ENCODE data around the gene TEX51. TPM values are rescaled to one million over a fixed set of nuclear protein-coding genes. Genes with fewer than 3 reads are reported as not detected.

Gene TEX51
- polyA plus RNA-seq, 3 donors from 2014 or later, result not detected

DNA sequence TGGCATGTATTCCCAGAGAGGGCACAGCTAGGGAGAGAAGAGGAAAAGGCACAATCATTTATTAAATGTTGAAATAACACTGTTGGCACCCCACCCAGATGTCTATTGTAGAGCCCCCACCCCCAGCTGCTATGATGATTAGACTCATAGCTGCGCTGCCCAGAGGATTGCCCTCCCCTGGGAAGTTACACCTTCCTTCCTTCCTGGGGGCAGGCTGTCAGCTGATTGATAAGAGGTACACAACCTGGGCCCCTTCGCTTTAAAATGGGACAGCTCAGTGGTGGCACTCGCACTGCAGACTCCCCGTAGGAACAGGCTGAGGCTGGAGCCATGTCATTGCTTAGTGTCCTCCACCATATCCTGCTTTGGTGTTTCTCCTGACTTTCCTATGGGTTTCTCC is 18.1 kb downstream of the TEX51 start:
- H3K4me3 Mint-ChIP-seq, result no peak overlapping the region
- no peaks in the 10 kb centered on the region for H3K36me3 Mint-ChIP-seq
- H3K9me3 Mint-ChIP-seq, result no peaks in the 10 kb centered on the region
- peaks cover 2 to 6% (median 2%) of the 10 kb centered on the region in 3 donors for H3K27me3 Mint-ChIP-seq (ENCODE audit: low read depth in 3 of 3)
- no peak overlapping the region for H3K27ac Mint-ChIP-seq
- DNase-seq, result no peak
- no peaks in the 10 kb centered on the region for H3K4me1 Mint-ChIP-seq

DNA sequence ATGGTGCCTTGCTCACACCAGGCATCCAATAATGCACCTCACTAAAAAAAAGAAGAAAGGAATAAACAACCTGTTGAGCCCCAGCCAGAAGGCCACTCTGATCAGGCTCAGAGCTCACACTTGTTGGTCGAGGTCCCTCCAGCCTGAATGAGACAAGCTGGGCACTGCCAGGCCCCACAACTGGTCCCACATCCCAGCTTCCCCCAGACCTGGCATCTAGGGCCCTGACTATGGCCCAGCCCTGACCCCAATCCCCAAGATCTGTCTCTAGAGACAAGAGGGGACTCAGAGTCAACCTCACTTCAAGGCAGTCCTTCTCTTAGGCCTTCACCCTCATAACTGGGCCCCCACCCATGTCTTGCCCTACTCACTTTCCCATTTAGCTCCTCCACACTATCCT is 22.4 kb downstream of the TEX51 start:
- Mint-ChIP-seq H3K27me3 (ENCODE audit: low read depth in 3 of 3) (peaks cover 0 to 3% (median 2%) of the 10 kb centered on the region in 3 donors), H3K36me3 (no peaks in the 10 kb centered on the region), H3K4me1 (no peaks in the 10 kb centered on the region), H3K4me3 (no peak overlapping the region), H3K27ac (no peak overlapping the region), H3K9me3 (no peaks in the 10 kb centered on the region)
- no peak for DNase-seq

DNA sequence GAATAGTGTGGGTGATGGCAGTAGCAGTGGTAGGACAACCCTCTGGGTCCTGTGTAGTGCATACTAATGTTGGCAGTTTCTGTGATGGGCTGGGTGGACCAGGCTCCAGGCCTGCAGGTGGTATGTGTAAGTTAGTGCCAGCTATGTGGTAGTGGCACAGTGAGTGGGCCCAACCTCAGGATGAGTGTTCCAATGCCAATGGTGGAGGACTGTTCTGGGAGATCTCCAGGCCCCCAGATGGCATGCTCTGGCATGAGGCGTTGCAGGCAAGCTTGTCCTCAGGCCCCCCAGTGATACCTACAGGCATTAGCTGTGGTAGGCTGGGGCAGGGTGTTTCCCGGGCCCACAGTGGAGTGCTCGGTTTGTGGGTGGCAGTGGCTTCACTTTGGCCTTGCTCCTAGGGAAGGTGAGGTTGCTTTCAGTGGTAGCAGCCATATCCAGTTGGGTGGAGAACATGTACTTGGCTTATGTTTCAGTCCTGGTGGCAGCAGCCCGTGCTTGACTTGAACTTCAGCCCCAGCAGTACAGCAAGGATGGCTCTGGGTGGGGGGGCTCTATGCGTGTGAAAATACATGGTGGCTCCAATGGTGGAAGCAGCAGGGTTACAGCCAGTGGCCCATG is 32.4 kb downstream of the TEX51 start:
- H3K27ac Mint-ChIP-seq, result no peak overlapping the region
- no peak for DNase-seq
- H3K27me3 Mint-ChIP-seq (ENCODE audit: low read depth in 3 of 3), result peaks cover 9 to 33% (median 16%) of the 10 kb centered on the region in 3 donors
- H3K36me3 Mint-ChIP-seq, result no peaks in the 10 kb centered on the region
- H3K9me3 Mint-ChIP-seq, result peaks cover 0 to 8% (median 1%) of the 10 kb centered on the region in 6 donors
- peaks cover 12 to 13% of the 10 kb centered on the region in 2 donors for H3K4me1 Mint-ChIP-seq
- no peak overlapping the region for H3K4me3 Mint-ChIP-seq

DNA sequence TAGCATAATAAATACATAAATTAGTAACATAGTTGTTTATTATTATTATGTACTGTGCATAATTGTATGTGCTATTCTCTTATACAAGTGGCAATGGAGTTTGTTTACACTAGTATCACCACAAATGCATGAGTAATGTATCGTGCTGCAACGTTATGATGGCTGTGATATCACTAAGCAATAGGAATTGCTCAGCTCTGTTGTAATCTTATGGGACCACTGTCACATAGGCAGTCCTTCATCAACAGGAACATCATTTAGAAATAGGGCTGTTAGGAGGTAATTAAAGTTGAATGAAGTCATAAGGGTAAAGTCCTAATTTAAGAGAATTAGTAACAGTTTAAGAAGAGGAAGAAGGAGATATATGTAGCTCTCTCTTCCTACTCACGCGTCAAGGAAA is 33.8 kb downstream of the TEX51 start:
- DNase-seq, result no peak
- Mint-ChIP-seq H3K27me3 (ENCODE audit: low read depth in 3 of 3) (peaks cover 9 to 33% (median 15%) of the 10 kb centered on the region in 3 donors), H3K9me3 (peaks cover 0 to 8% (median 1%) of the 10 kb centered on the region in 6 donors), H3K36me3 (no peaks in the 10 kb centered on the region), H3K27ac (no peak overlapping the region), H3K4me3 (no peak overlapping the region), H3K4me1 (peaks cover 20 to 23% of the 10 kb centered on the region in 2 donors)

DNA sequence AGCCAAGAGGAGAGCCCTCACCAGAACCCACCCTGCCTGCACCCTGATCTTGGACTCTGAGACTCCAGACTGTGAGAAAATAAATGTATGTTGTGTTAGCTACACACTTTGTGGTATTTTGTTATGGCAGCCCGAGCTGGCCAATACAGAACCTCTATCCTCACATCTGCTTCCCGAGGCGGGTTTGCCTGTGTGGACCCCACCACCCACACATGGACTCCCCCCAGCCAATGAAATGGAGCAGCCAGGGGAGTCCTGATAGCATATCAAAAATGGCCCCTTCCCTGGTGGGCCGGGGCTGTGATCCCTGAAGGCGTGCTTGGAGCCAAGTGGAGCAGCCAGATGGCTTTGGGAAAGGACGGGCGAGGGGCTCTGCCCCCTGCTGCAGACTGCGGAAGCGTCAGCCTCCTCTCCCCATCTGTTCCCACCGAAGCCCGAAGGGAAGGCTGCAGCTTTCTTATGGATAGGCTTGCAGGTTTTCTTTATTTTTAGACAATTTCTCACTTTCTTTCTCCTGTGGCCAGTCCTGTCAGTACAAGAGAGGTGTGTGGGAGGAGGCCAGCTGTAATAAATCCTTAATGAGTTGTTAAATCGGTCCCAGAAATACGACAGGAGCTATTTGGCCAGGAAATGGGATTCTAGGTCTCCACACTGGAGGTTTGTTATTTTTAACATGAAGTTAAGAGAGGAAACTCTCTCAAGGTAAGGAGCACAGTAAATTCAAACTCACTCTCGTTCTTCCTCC is 34.4 kb downstream of the TEX51 start:
- Mint-ChIP-seq H3K27me3 (ENCODE audit: low read depth in 3 of 3) (peaks cover 9 to 35% (median 21%) of the 10 kb centered on the region in 3 donors), H3K27ac (no peak overlapping the region)

DNA sequence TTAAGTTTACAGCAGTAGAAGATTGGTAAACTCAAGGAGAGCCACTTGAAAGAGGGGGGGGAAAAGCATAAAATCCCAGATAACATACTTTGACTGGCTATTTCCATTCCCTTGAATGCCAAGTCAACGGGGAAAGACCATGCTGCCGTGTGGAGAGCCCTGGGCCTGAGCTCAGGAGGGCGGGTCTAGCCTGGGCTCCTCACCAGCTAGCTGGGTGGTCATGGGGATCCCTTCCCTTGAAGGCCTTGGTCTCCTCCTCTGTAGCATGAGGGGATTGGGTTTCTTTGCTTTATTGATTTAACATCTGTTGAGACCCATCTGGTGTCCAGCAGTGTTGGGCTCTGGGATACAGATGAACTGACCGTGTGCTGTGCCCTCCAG is 35.0 kb downstream of the TEX51 start:
- peaks cover 25 to 26% of the 10 kb centered on the region in 2 donors for H3K4me1 Mint-ChIP-seq
- H3K27me3 Mint-ChIP-seq (ENCODE audit: low read depth in 3 of 3), result peaks cover 9 to 38% (median 25%) of the 10 kb centered on the region in 3 donors
- H3K4me3 Mint-ChIP-seq, result no peak overlapping the region
- H3K9me3 Mint-ChIP-seq, result peaks cover 0 to 8% (median 1%) of the 10 kb centered on the region in 6 donors
- DNase-seq, result no peak
- H3K36me3 Mint-ChIP-seq, result no peaks in the 10 kb centered on the region
- no peak overlapping the region for H3K27ac Mint-ChIP-seq

More for the DNA sequence above, 34.4 kb downstream of the TEX51 start:
- H3K4me1 Mint-ChIP-seq, result peaks cover 24% of the 10 kb centered on the region in 2 donors
- no peak for DNase-seq
- peaks cover 0 to 8% (median 1%) of the 10 kb centered on the region in 6 donors for H3K9me3 Mint-ChIP-seq
- no peaks in the 10 kb centered on the region for H3K36me3 Mint-ChIP-seq
- H3K4me3 Mint-ChIP-seq, result no peak overlapping the region

DNA sequence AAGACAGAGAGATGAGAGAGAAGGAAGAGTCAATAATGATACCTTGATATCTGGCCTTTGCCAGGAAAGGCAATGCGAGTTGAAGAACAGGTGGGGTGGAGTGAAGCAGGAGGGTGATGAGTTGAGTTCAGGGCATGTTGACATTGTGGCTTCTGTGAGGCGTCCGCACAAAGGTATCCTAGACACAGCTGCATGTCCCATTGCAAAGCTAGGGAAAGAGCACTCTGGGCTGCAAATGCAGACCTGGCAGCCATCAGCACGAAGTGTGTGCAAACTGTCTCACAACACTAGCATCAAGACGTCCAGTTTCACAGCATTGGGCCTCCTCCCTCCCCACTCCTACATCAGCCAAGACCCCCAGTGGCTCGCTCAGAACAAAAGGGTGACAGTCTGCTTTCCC is 36.1 kb downstream of the TEX51 start:
- Mint-ChIP-seq H3K27me3 (ENCODE audit: low read depth in 3 of 3) (peaks cover 9 to 34% (median 25%) of the 10 kb centered on the region in 3 donors), H3K4me1 (peaks cover 25 to 26% of the 10 kb centered on the region in 2 donors), H3K4me3 (no peak overlapping the region), H3K9me3 (peaks cover 0 to 8% (median under 1%) of the 10 kb centered on the region in 6 donors), H3K27ac (no peak overlapping the region), H3K36me3 (no peaks in the 10 kb centered on the region)
- no peak for DNase-seq

DNA sequence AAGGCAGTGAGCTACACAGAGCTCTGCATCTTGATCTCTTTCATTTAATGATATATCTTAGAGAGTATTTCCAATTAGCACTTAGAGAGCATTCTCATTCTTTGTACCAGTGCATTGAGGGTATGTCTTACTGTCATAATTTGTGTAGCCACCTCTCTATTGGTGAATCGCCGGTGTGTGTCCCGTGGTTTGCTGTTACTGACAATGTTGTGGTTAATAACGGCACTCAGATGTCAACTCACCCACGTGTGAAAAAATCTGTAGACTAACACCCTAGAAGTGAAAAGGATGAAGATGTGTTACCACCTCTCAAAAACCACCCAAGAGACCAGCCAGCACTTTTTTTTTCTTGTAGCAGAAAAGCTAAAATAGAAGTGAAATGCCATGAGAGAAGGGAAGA is 37.1 kb downstream of the TEX51 start:
- Mint-ChIP-seq H3K4me3 (peak overlapping the region in 3 of 5 donors; percentile 2 to 64 (median 51)), H3K4me1 (peaks cover 25 to 26% of the 10 kb centered on the region in 2 donors), H3K27me3 (ENCODE audit: low read depth in 3 of 3) (peaks cover 9 to 32% (median 23%) of the 10 kb centered on the region in 3 donors), H3K27ac (peak overlapping the region in 3 of 6 donors; percentile 14 to 51 (median 27)), H3K9me3 (peaks cover 0 to under 1% (median 0%) of the 10 kb centered on the region in 6 donors), H3K36me3 (no peaks in the 10 kb centered on the region)
- peak; percentile 26 to 36 (median 34) for DNase-seq

DNA sequence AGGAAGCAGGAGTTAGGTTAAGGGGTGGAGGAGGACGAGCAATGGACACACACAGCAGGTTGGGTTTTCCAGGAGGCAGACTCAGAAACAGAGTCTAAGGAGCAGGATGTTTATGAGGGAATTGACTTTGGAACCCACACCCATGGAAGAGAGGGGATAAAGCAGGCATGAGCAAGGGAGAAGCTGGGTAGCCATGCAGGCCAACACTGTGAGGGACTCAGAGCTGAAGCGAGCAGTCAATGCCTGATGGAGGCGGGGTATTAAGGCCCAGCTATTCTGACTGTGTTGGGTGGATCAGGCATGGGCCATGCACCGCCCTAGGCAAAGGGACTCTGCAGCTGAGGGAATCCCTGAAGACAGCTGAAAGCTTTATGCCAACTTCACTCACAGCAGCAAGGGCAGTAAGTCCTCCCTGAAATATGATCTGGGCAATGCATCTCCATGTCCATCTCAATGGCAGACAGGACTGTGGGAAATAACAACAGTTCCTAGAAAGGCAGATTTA is 37.6 kb downstream of the TEX51 start:
- DNase-seq, result no peak
- Mint-ChIP-seq H3K4me3 (peak overlapping the region in 3 of 5 donors; percentile 2 to 64 (median 51)), H3K9me3 (no peaks in the 10 kb centered on the region), H3K36me3 (no peaks in the 10 kb centered on the region), H3K27ac (peak overlapping the region in 2 of 6 donors; percentile 14 to 27), H3K4me1 (peaks cover 25 to 26% of the 10 kb centered on the region in 2 donors), H3K27me3 (ENCODE audit: low read depth in 3 of 3) (peaks cover 9 to 31% (median 24%) of the 10 kb centered on the region in 3 donors)

DNA sequence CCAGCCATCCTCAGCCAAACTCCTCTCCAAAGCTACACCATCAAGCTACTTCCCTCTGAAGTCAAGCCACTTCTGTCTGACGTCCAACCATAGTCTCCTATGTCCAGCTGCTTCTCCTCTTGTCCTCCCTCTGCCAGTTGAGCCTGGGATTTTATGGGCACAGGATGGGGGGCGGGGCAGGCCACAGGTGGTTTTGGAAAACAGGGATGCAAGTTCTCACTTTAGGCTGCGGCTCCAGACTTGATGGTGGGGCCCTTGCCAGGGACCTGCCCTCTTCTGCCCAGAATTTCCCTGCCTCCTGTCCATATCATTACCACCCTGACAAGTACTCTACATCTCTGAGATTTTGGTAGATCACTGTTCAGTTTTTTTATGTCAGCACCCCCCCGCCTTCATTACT is 41.6 kb downstream of the TEX51 start:
- Mint-ChIP-seq H3K4me1 (peaks cover 20% of the 10 kb centered on the region in 2 donors), H3K27me3 (ENCODE audit: low read depth in 3 of 3) (peaks cover 5 to 34% (median 21%) of the 10 kb centered on the region in 3 donors), H3K4me3 (no peak overlapping the region), H3K27ac (no peak overlapping the region), H3K9me3 (peaks cover 0 to 9% (median 3%) of the 10 kb centered on the region in 6 donors), H3K36me3 (peaks cover 0 to 3% (median 0%) of the 10 kb centered on the region in 3 donors)
- DNase-seq, result no peak

DNA sequence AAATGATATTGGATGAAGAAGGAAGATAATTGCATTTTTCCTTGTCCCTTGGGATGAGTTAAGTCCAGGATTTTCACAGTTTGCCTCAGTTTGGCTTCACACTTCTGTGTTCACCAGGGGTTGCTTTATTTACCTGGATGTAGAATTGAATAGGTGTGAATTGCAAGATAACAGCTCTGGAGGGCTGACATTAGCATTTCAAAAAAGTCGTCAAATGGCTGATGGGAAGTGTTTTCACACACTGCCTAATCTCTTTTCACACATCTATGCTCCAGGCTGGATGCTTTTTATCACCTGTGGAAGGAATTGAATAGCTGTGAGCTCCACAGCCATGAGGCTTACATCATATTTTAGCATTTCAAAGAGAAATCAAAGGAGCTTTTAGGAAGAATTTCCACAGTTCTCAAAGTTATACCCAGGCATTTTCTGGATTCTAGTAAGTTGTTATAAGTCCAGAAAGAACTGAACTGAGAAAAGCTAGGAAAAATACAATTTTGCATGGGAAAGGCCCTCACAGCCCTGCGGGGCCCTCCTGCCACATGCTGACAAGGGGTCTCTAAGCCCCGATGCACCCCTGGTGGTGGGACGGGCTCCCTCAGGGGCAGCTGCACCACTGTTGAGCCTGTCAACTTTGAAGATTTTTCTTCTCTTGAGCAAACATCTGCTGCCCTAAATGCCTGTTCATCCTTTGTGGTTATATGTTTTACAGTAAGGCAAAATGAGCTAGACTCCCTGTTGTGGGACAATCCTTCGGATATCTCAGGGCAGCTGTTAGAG is 43.9 kb downstream of the TEX51 start:
- DNase-seq, result no peak
- no peak overlapping the region for H3K4me3 Mint-ChIP-seq
- peaks cover 0 to 3% (median 0%) of the 10 kb centered on the region in 3 donors for H3K36me3 Mint-ChIP-seq
- H3K9me3 Mint-ChIP-seq, result peaks cover 0 to 9% (median 4%) of the 10 kb centered on the region in 6 donors
- peaks cover 2 to 6% of the 10 kb centered on the region in 2 donors for H3K4me1 Mint-ChIP-seq
- no peak overlapping the region for H3K27ac Mint-ChIP-seq
- H3K27me3 Mint-ChIP-seq (ENCODE audit: low read depth in 3 of 3), result peaks cover 9 to 29% (median 18%) of the 10 kb centered on the region in 3 donors

DNA sequence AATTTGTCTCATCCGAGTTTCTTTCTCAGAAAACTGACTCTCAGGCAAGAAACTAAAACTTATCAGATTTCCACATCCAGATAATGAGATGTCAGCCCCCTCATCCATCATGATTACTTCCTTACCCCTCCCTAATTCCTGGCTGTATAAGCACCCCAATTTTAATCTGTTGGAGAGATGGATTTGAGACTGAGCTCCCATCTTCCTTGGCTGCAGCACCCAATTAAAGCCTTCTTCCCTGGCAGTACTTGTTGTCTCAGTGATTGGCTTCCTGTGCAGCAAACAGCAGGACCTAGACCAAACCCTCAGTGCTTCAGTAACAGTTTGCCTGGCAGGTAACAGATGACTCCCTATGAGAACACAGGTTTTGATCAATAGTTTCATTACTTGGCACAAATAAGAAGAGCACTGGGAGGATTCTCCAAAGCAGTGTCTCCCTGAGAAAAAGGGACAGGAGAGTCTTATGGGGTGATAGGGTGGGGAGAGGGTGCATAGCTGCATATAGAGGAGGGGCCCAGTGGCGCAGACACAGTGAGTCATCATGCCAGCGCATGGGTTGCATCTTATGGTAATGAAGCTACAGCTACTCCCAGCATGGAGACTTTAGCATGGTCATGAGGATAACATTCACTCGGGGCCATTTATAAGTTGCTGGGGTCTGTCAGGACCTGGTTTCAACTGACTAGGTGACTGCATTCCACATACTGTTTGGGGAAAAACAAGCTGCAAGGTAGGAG is 45.1 kb downstream of the TEX51 start:
- no peak overlapping the region for H3K27ac Mint-ChIP-seq
- peaks cover 0 to 9% (median 4%) of the 10 kb centered on the region in 6 donors for H3K9me3 Mint-ChIP-seq
- H3K4me1 Mint-ChIP-seq, result no peaks in the 10 kb centered on the region
- H3K36me3 Mint-ChIP-seq, result peaks cover 0 to 3% (median 0%) of the 10 kb centered on the region in 3 donors
- H3K27me3 Mint-ChIP-seq (ENCODE audit: low read depth in 3 of 3), result peaks cover 8 to 22% (median 9%) of the 10 kb centered on the region in 3 donors
- no peak overlapping the region for H3K4me3 Mint-ChIP-seq
- no peak for DNase-seq

DNA sequence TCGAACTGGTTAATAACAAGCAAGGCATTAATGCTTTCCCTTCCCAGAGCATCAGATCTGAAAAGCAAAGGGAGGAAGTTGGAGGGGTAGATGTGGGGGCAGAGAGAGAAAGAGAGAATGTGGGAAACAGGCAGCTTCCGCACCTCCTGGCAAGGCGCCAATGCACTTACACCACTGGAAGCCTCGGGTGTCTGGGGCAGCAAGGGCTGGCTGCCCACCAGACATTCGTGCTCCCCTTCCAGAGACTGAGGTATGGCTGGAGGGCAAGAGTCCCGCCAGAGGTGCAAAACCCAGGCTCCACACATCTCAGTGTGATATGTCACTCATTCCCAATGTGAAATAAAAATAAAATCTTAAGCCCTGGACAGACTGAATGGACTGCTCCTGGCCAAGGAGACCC is 46.4 kb downstream of the TEX51 start:
- DNase-seq, result no peak
- Mint-ChIP-seq H3K36me3 (peaks cover 0 to 3% (median 0%) of the 10 kb centered on the region in 3 donors), H3K4me1 (no peaks in the 10 kb centered on the region), H3K27ac (no peak overlapping the region), H3K9me3 (peaks cover 0 to 9% (median 4%) of the 10 kb centered on the region in 6 donors), H3K4me3 (no peak overlapping the region), H3K27me3 (ENCODE audit: low read depth in 3 of 3) (peaks cover 9 to 16% (median 9%) of the 10 kb centered on the region in 3 donors)

Data from immature natural killer cell (primary cell).